BLaER1 treated with 17β-estradiol and CSF1 and Interleukin-3, amounts not matched to agents 10 nM and 100 nM (cell line): ENCODE data around the gene AFF3.

ENCODE experiments used
- H3K27ac ChIP-seq, 11 experiments: shearing (Covaris generic); formaldehyde crosslinking; 2 replicates each; pipeline ENCODE4 v1.8.1; 2022
- H3K27me3 ChIP-seq, 11 experiments: shearing (Covaris generic); formaldehyde crosslinking; 2 replicates each; pipeline ENCODE4 v1.8.1; 2022
- H3K36me3 ChIP-seq, 11 experiments: shearing (Covaris generic); formaldehyde crosslinking; 2 replicates each; pipeline ENCODE4 v1.8.1; 2022
- H3K4me1 ChIP-seq, 10 experiments: shearing (Covaris generic); formaldehyde crosslinking; 2 replicates each; pipeline ENCODE4 v1.8.1; 2022
- H3K4me2 ChIP-seq, 11 experiments: shearing (Covaris generic); formaldehyde crosslinking; 2 replicates each; pipeline ENCODE4 v1.8.1; 2022
- H3K4me3 ChIP-seq, 10 experiments: shearing (Covaris generic); formaldehyde crosslinking; 2 replicates each; pipeline ENCODE4 v1.8.1; 2022
- H3K9ac ChIP-seq, 11 experiments: shearing (Covaris generic); formaldehyde crosslinking; 2 replicates each; pipeline ENCODE4 v1.8.1; 2022
- H3K9me3 ChIP-seq, 11 experiments: shearing (Covaris generic); formaldehyde crosslinking; replicated peaks in 1 of 11; 2 replicates each; pipeline ENCODE4 v1.8.1; 2022
- H4K20me1 ChIP-seq, 11 experiments: shearing (Covaris generic); formaldehyde crosslinking; 2 replicates each; pipeline ENCODE4 v1.8.1; 2022
- Cebpa-rat ChIP-seq, 11 experiments: shearing (Covaris generic); IDR thresholded peaks; 2 replicates each; pipeline ENCODE4 v1.8.1; 2022

The AFF3 gene

GRCh38 chr2:100042562-100042961 is 99.8 kb downstream of the AFF3 start:
- peaks cover 0 to 11% (median 4%) of the 10 kb centered on the region in 10 experiments; a peak in 10 of 20 replicates for H3K4me1 ChIP-seq
- no peak overlapping the region for H3K4me2 ChIP-seq
- H3K9me3 ChIP-seq, result no peaks in the 10 kb centered on the region
- no peak overlapping the region for H3K27ac ChIP-seq
- TF ChIP-seq Cebpa-rat (IDR thresholded peaks at IDR 0.05), result no peak
- H4K20me1 ChIP-seq, result peaks cover 0 to 16% (median 0%) of the 10 kb centered on the region in 11 experiments; a peak in 4 of 22 replicates
- H3K27me3 ChIP-seq, result no peaks in the 10 kb centered on the region
- H3K4me3 ChIP-seq, result no peak overlapping the region
- no peak overlapping the region for H3K9ac ChIP-seq
- peaks cover 0 to 31% (median 9%) of the 10 kb centered on the region in 11 experiments; a peak in 8 of 22 replicates for H3K36me3 ChIP-seq

- no peaks in the 10 kb centered on the region for H3K9me3 ChIP-seq
- H3K4me2 ChIP-seq, result no peak overlapping the region
- no peak for TF ChIP-seq Cebpa-rat (IDR thresholded peaks at IDR 0.05)
- H3K9ac ChIP-seq, result no peak overlapping the region
- no peak overlapping the region for H3K27ac ChIP-seq
- peaks cover 0 to 26% (median 9%) of the 10 kb centered on the region in 11 experiments; a peak in 8 of 22 replicates for H3K36me3 ChIP-seq
- H3K27me3 ChIP-seq, result no peaks in the 10 kb centered on the region
- H3K4me1 ChIP-seq, result peaks cover 0 to 11% (median 4%) of the 10 kb centered on the region in 10 experiments; a peak in 10 of 20 replicates
- peaks cover 0 to 13% (median 0%) of the 10 kb centered on the region in 11 experiments; a peak in 4 of 22 replicates for H4K20me1 ChIP-seq
- no peak overlapping the region for H3K4me3 ChIP-seq
Measured at GRCh38 chr2:100041946-100042345, 100.4 kb downstream of the AFF3 start.

GRCh38 chr2:100041385-100041784 is 101.0 kb downstream of the AFF3 start:
- H3K36me3 ChIP-seq, result peaks cover 0 to 26% (median 9%) of the 10 kb centered on the region in 11 experiments; a peak in 6 of 22 replicates
- peaks cover 0 to 10% (median 0%) of the 10 kb centered on the region in 11 experiments; a peak in 5 of 22 replicates for H4K20me1 ChIP-seq
- TF ChIP-seq Cebpa-rat (IDR thresholded peaks at IDR 0.05), result no peak
- H3K4me3 ChIP-seq, result no peak overlapping the region
- H3K27me3 ChIP-seq, result no peaks in the 10 kb centered on the region
- no peaks in the 10 kb centered on the region for H3K9me3 ChIP-seq
- no peak overlapping the region for H3K9ac ChIP-seq
- H3K27ac ChIP-seq, result no peak overlapping the region
- peaks cover 0 to 11% (median 4%) of the 10 kb centered on the region in 10 experiments; a peak in 10 of 20 replicates for H3K4me1 ChIP-seq
- no peak overlapping the region for H3K4me2 ChIP-seq

DNA sequence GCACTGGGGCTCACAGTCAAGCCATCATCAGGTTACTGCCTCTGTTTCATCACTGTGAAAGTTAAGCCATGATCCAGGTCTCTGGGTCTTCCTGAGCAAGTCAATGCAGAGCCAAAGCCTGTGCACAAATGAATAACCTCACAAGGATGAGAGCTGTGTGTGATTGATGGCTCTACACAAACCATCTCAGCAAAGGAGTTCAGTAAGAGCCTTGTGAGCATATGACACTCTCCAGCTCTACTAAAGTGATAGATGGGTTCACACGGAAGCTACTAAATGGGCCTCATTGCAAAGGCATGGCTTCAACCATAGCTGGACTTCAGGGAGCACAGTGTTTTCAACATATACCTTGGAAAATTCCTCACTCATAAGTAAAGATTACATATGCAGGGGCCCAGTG is 101.5 kb downstream of the AFF3 start:
- Histone ChIP-seq H3K27me3 (no peaks in the 10 kb centered on the region), H3K4me1 (peaks cover 0 to 11% (median 4%) of the 10 kb centered on the region in 10 experiments; a peak in 10 of 20 replicates), H3K4me3 (no peak overlapping the region), H4K20me1 (peaks cover 0 to 10% (median 0%) of the 10 kb centered on the region in 11 experiments; a peak in 7 of 22 replicates), H3K4me2 (no peak overlapping the region), H3K36me3 (peaks cover 0 to 26% (median 7%) of the 10 kb centered on the region in 11 experiments; a peak in 6 of 22 replicates), H3K27ac (no peak overlapping the region), H3K9ac (no peak overlapping the region), H3K9me3 (no peaks in the 10 kb centered on the region)
- no peak for TF ChIP-seq Cebpa-rat (IDR thresholded peaks at IDR 0.05)

DNA sequence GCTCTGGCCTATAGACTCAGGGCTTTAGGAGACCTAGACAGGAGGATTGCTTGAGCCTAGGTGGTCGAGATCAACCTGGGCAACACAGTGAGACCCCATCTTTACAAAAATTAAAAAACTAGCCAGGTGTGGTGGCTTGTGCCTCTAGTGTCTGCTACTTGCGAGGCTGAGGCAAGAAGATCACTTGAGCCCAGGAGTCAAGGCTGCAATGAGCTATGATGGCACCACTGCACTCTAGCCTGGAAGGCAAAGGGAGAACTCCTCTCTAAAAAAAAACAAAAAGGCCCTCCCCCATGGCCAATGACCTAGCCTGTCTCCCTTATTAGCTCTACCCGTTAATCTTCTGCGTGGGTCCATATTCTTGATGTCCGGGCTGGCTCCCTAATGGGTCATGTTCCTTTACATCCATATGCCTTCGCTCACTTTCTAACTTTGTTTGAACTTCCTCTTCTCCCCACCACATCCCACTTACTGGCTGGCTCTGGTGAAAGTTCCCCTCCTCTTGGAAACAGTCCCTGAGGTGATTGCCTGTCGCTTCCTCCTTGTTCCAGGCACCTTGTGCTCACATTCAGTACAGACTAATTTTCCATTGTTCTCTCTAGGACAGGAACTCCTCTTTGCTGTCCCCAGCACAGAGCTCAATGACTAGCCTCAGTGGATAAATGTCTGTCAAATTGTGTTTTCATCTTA is 103.0 kb downstream of the AFF3 start:
- H3K4me3 ChIP-seq, result no peak overlapping the region
- peaks cover 0 to 21% (median 0%) of the 10 kb centered on the region in 11 experiments; a peak in 7 of 22 replicates for H4K20me1 ChIP-seq
- H3K27ac ChIP-seq, result no peak overlapping the region
- H3K4me2 ChIP-seq, result peak overlapping the region in 4 of 11 experiments; percentile 0 to 27 (median 6); a peak in 5 of 22 replicates
- no peak for TF ChIP-seq Cebpa-rat (IDR thresholded peaks at IDR 0.05)
- H3K9ac ChIP-seq, result no peak overlapping the region
- peaks cover 0 to 11% (median 4%) of the 10 kb centered on the region in 10 experiments; a peak in 10 of 20 replicates for H3K4me1 ChIP-seq
- H3K9me3 ChIP-seq, result no peaks in the 10 kb centered on the region
- H3K36me3 ChIP-seq, result peaks cover 0 to 16% (median 3%) of the 10 kb centered on the region in 11 experiments; a peak in 4 of 22 replicates
- H3K27me3 ChIP-seq, result no peaks in the 10 kb centered on the region

GRCh38 chr2:100038011-100038410 is 104.4 kb downstream of the AFF3 start:
- Histone ChIP-seq H4K20me1 (peaks cover 0 to 25% (median 0%) of the 10 kb centered on the region in 11 experiments; a peak in 7 of 22 replicates), H3K9ac (no peak overlapping the region), H3K36me3 (peaks cover 0 to 12% (median 0%) of the 10 kb centered on the region in 11 experiments; a peak in 4 of 22 replicates)

DNA sequence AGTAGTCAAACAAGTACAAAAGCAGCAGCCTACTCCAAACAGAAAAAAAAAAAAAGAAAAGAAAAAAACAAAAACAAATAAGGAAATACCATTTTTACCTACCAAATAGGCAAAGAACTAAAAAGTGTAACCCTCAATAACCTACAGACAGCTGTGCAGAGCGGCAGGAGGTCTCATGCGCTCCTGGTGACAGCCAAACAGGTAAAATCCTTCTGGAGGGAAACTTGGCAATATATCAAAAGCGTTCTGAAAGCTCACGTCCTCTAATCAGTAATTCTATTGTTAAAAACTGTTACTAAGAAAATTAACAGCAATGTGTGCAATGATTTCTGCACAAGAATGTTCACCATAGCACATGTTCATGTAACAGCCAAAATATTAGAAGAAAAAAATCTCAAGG is 105.6 kb downstream of the AFF3 start:
- peaks cover 0 to 23% (median 0%) of the 10 kb centered on the region in 11 experiments; a peak in 7 of 22 replicates for H4K20me1 ChIP-seq
- no peaks in the 10 kb centered on the region for H3K27me3 ChIP-seq
- TF ChIP-seq Cebpa-rat (IDR thresholded peaks at IDR 0.05), result no peak
- no peak overlapping the region for H3K4me2 ChIP-seq
- H3K36me3 ChIP-seq, result peaks cover 0 to 12% (median 0%) of the 10 kb centered on the region in 11 experiments; a peak in 4 of 22 replicates
- H3K9me3 ChIP-seq, result no peaks in the 10 kb centered on the region
- H3K27ac ChIP-seq, result no peak overlapping the region
- H3K9ac ChIP-seq, result no peak overlapping the region
- H3K4me1 ChIP-seq, result peaks cover 0 to 11% (median 4%) of the 10 kb centered on the region in 10 experiments; a peak in 10 of 20 replicates
- no peak overlapping the region for H3K4me3 ChIP-seq

More at GRCh38 chr2:100038011-100038410, 104.4 kb downstream of the AFF3 start:
- no peak overlapping the region for H3K4me2 ChIP-seq
- TF ChIP-seq Cebpa-rat (IDR thresholded peaks at IDR 0.05), result no peak
- no peaks in the 10 kb centered on the region for H3K9me3 ChIP-seq
- no peak overlapping the region for H3K4me3 ChIP-seq
- H3K4me1 ChIP-seq, result peaks cover 0 to 11% (median 4%) of the 10 kb centered on the region in 10 experiments; a peak in 10 of 20 replicates
- no peaks in the 10 kb centered on the region for H3K27me3 ChIP-seq
- H3K27ac ChIP-seq, result no peak overlapping the region

DNA sequence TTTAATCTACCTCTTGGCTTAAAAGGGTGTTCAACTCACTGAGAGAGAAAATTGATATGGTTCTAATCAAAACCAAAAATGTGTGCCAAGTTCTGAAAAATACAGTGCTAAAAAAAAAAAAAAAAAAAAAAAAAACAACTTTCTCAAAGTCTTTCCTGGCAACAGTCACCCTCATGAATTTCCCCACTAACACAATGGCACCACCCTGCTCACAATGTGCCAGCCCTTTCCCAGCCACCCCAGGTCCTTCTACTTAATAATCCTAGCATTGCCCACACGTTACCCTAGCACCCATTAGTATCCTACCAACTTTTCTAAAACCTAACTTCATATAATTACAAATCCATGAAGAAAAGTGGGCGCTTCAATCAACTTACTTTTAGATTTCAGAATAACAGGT is 106.4 kb downstream of the AFF3 start:
- H3K4me3 ChIP-seq, result no peak overlapping the region
- no peak overlapping the region for H3K27ac ChIP-seq
- H3K4me1 ChIP-seq, result peaks cover 0 to 11% (median 4%) of the 10 kb centered on the region in 10 experiments; a peak in 10 of 20 replicates
- no peaks in the 10 kb centered on the region for H3K9me3 ChIP-seq
- no peaks in the 10 kb centered on the region for H3K27me3 ChIP-seq
- H4K20me1 ChIP-seq, result peaks cover 0 to 22% (median 0%) of the 10 kb centered on the region in 11 experiments; a peak in 7 of 22 replicates
- no peak overlapping the region for H3K9ac ChIP-seq
- no peak overlapping the region for H3K4me2 ChIP-seq
- TF ChIP-seq Cebpa-rat (IDR thresholded peaks at IDR 0.05), result no peak
- H3K36me3 ChIP-seq, result peaks cover 0 to 12% (median 0%) of the 10 kb centered on the region in 11 experiments; a peak in 4 of 22 replicates

DNA sequence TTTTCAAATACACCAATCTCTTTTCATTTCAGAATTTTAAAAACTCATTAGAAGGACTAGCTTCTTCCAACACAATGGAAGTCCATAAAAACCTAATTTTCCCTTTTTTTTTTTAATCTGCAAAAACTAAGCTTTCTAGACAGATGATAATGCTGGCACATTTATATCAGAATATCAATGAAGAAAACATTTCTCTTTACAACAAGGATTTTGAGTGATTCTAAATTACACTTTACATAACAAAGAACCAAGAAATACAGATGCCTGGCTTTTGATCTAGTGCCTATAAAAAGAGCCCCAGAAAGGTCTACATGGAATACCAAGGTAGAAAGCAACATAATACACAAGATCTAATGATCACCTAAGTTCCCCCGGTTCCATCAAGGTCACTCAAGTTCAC is 108.0 kb downstream of the AFF3 start:
- Histone ChIP-seq H3K4me1 (peaks cover 0 to 5% (median under 1%) of the 10 kb centered on the region in 10 experiments; a peak in 9 of 20 replicates), H3K9ac (no peak overlapping the region), H3K27me3 (no peaks in the 10 kb centered on the region), H3K36me3 (peaks cover 0 to 13% (median 0%) of the 10 kb centered on the region in 11 experiments; a peak in 3 of 22 replicates), H3K27ac (no peak overlapping the region), H4K20me1 (peaks cover 0 to 26% (median 0%) of the 10 kb centered on the region in 11 experiments; a peak in 7 of 22 replicates), H3K9me3 (0 out of 22 replicates have a peak, but pooled peaks cover 0 to 5% (median 0%) of the 10 kb centered on the region in 11 experiments), H3K4me3 (no peak overlapping the region), H3K4me2 (no peak overlapping the region)
- no peak for TF ChIP-seq Cebpa-rat (IDR thresholded peaks at IDR 0.05)
